HL-60 (cell line): ENCODE results near the gene STK16.

Experiments used
- DNase-seq, 2 experiments: peaks; one replicate each; pipeline ENCODE4 v3.0.0-alpha.2; 2010 to 2020; ENCODE audit warnings: low read depth in 1 of 2, low spot score in 1 of 2
- H3K27ac ChIP-seq: fragments of 250-450 bp; sonication (Bioruptor Pico); replicated peaks from 2 replicates; pipeline ENCODE4 v1.5.1; 2020; ENCODE audit warnings: mild to moderate bottlenecking, moderate library complexity
- H3K27me3 ChIP-seq: fragments of 250-450 bp; sonication (Bioruptor Pico); 2 replicates; pipeline ENCODE4 v1.5.1; 2021; ENCODE audit warnings: mild to moderate bottlenecking, moderate library complexity; ENCODE audit not compliant: insufficient read depth, poor library complexity, severe bottlenecking
- H3K4me3 ChIP-seq: replicated peaks from 2 replicates; pipeline ENCODE4 v1.5.1; 2011; ENCODE audit warnings: mild to moderate bottlenecking, control low read depth, low read length; ENCODE audit not compliant: insufficient read depth
- GABPA ChIP-seq: IDR thresholded peaks from 2 replicates; pipeline ENCODE4 v1.6.1; 2012; ENCODE audit warnings: low read depth
- POLR2AphosphoS5 ChIP-seq: IDR thresholded peaks from 2 replicates; pipeline ENCODE4 v1.6.1; 2012; ENCODE audit warnings: low read depth
- REST ChIP-seq: IDR thresholded peaks from 2 replicates; pipeline ENCODE4 v1.6.1; 2012; ENCODE audit warnings: low read depth; ENCODE audit not compliant: insufficient replicate concordance
- SPI1 ChIP-seq: IDR thresholded peaks from 2 replicates; pipeline ENCODE4 v1.6.1; 2012; ENCODE audit warnings: low read depth, mild to moderate bottlenecking, borderline replicate concordance
- TF ChIP-seq, protein P1 (sequence below): IDR thresholded peaks from one replicate; pipeline ENCODE4 v1.5.1; 2011; ENCODE audit warnings: low read length, control low read depth, inconsistent platforms; ENCODE audit not compliant: insufficient read depth

The STK16 gene

DNA sequence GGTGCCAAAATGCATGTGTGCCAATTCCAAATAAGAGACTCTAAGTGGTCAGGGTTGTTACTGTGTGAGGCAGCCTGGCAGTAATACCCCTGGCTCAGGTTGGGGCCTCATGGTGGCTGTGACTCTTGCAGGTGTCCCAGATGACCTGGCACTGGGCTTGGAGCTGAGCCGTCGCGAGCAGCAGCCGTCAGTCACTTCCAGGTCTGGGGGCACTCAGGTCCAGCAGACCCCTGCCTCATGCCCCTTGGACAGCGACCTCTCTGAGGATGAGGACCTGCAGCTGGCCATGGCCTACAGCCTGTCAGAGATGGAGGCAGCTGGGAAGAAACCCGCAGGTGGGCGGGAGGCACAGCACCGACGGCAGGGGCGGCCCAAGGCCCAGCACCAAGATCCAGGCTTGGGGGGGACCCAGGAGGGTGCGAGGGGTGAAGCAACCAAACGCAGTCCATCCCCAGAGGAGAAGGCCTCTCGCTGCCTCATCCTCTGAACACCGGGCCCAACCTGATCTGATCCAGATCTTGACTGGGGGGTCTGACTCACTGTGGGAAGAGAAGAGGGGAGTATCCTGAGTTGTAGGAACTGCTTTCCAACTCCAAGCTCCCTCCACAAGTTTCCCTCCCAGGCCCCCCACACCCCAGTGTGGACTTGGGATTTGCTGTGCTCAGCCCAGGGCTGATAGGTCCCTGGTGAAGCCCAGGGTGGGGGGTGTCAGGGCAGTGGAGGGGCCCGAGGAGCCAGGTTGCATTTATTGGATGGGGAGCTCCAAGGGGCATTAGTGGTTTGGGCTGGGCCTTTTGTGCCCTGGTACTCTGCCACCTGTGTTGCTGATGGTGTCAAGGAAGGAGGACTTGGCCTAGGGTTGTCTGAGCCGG, 39.5 kb downstream of the STK16 start:
- Histone ChIP-seq H3K27me3 (no peaks in the 10 kb centered on the region), H3K4me3 (no peak overlapping the region), H3K27ac (no peak overlapping the region)
- TF ChIP-seq REST (no peak), SPI1 (no peak), POLR2AphosphoS5 (no peak), GABPA (no peak)
- TF ChIP-seq, protein P1, sequence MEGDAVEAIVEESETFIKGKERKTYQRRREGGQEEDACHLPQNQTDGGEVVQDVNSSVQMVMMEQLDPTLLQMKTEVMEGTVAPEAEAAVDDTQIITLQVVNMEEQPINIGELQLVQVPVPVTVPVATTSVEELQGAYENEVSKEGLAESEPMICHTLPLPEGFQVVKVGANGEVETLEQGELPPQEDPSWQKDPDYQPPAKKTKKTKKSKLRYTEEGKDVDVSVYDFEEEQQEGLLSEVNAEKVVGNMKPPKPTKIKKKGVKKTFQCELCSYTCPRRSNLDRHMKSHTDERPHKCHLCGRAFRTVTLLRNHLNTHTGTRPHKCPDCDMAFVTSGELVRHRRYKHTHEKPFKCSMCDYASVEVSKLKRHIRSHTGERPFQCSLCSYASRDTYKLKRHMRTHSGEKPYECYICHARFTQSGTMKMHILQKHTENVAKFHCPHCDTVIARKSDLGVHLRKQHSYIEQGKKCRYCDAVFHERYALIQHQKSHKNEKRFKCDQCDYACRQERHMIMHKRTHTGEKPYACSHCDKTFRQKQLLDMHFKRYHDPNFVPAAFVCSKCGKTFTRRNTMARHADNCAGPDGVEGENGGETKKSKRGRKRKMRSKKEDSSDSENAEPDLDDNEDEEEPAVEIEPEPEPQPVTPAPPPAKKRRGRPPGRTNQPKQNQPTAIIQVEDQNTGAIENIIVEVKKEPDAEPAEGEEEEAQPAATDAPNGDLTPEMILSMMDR: no peak
- DNase-seq: no peak

DNA sequence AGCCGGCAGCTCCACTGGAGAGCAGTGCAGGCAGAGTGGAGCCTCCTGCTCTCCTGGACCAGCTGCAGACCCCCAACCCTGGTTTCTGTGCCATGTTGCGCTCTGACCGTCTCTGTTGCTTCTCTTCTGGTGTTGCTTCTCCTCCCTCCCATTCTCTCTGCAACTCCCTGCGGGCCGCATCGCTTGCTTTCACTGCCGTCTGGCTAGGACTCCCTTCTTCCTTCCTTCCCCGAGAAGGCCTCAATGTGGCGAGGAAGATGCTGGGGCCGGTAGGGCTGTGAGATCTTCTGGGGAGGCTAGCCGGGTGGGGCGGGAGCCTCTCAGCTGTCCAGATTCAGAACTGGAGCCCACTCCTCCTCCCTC, 40.1 kb downstream of the STK16 start:
- DNase-seq: no peak
- TF ChIP-seq, protein P1: no peak
- TF ChIP-seq SPI1 (no peak), POLR2AphosphoS5 (no peak), GABPA (no peak), REST (no peak)
- H3K27ac ChIP-seq: no peak overlapping the region
- no peaks in the 10 kb centered on the region for H3K27me3 ChIP-seq
- H3K4me3 ChIP-seq: no peak overlapping the region

- Histone ChIP-seq H3K27ac (no peak overlapping the region), H3K27me3 (no peaks in the 10 kb centered on the region), H3K4me3 (no peak overlapping the region)
- TF ChIP-seq GABPA (no peak), REST (no peak), SPI1 (no peak), POLR2AphosphoS5 (no peak)
- TF ChIP-seq, protein P1: no peak
- DNase-seq: no peak
Observed at GRCh38 chr2:219285894-219286425, 40.7 kb downstream of the STK16 start.
